SK-N-SH (cell line): Measurements from ENCODE around the gene FAM168A. TPM values are rescaled to one million over a fixed set of nuclear protein-coding genes. Genes with fewer than 3 reads are reported as not detected.

ENCODE experiments used
- CTCF ChIA-PET: fragments of 300-600, 350-600 bp; formaldehyde crosslinking; extraction: SDS; loops from one replicate; lab custom pipeline; 2021; lab: Yijun Ruan, JAX
- POLR2A ChIA-PET: fragments of 350-600 bp; sonication (Branson Sonifier 250); formaldehyde crosslinking; extraction: SDS; loops from one replicate; lab custom pipeline; 2020; ENCODE audit warnings: antibody characterized with exemption, inconsistent platforms; lab: Yijun Ruan, JAX
- DNase-seq: peaks from one replicate; pipeline ENCODE4 v3.0.0; 2012
- H2AFZ ChIP-seq: fragments of 200-600 bp; sonication (generic); 2 replicates; pipeline ENCODE4 v1.8.1; 2016; ENCODE audit warnings: antibody characterized with exemption, mild to moderate bottlenecking, low read depth
- H3F3A ChIP-seq: fragments of 200-600 bp; sonication (generic); replicated peaks from 2 replicates; pipeline ENCODE3; 2016; ENCODE audit warnings: antibody characterized with exemption, mild to moderate bottlenecking; ENCODE audit not compliant: insufficient read depth
- H3K27ac ChIP-seq, 2 experiments: fragments of 200-500 bp in 1 of 2; fragments of 200-600 bp in 1 of 2; sonication (Bioruptor generic) in 1 of 2; sonication (generic), shearing (Covaris generic) in 1 of 2; 2 replicates each; pipeline versions ENCODE4 v1.5.1 to v1.6.1; 2014 to 2016; ENCODE audit warnings: low read depth in 2 of 2, inconsistent platforms in 1 of 2, low read length in 1 of 2, mild to moderate bottlenecking in 1 of 2, mixed read lengths in 1 of 2
- H3K27me3 ChIP-seq: fragments of 200-600 bp; sonication (generic), shearing (Covaris generic); 2 replicates; pipeline ENCODE4 v1.6.1; 2016; ENCODE audit warnings: mixed run types; ENCODE audit not compliant: insufficient read depth
- H3K36me3 ChIP-seq, 2 experiments: fragments of 200-500 bp in 1 of 2; fragments of 200-600 bp in 1 of 2; sonication (Bioruptor generic) in 1 of 2; sonication (generic) in 1 of 2; replicated peaks in 1 of 2; 2 replicates each; pipeline versions ENCODE3 to v1.5.1; 2014 to 2016; ENCODE audit warnings: low read length in 1 of 2, mild to moderate bottlenecking in 1 of 2; ENCODE audit not compliant: insufficient read depth in 2 of 2, control insufficient read depth in 1 of 2
- H3K4me1 ChIP-seq, 2 experiments: fragments of 200-500 bp in 1 of 2; fragments of 200-600 bp in 1 of 2; sonication (Bioruptor generic) in 1 of 2; sonication (generic), shearing (Covaris generic) in 1 of 2; 2 replicates each; pipeline versions ENCODE4 v1.5.1 to v1.6.1; 2014 to 2016; ENCODE audit warnings: low read depth in 1 of 2, low read length in 1 of 2, mixed run types in 1 of 2; ENCODE audit not compliant: insufficient read depth in 2 of 2, control insufficient read depth in 1 of 2
- H3K4me2 ChIP-seq: fragments of 200-600 bp; sonication (generic), shearing (Covaris generic); 2 replicates; pipeline ENCODE4 v1.6.1; 2017; ENCODE audit warnings: mixed run types
- H3K4me3 ChIP-seq, 2 experiments: fragments of 200-500 bp in 1 of 2; fragments of 200-600 bp in 1 of 2; sonication (Bioruptor generic) in 1 of 2; sonication (generic), shearing (Covaris generic) in 1 of 2; 2 replicates each; pipeline versions ENCODE4 v1.5.1 to v1.8.1; 2014 to 2016; ENCODE audit warnings: low read depth in 2 of 2, inconsistent platforms in 1 of 2, low read length in 1 of 2, mild to moderate bottlenecking in 1 of 2, mixed read lengths in 1 of 2, moderate library complexity in 1 of 2
- H3K79me2 ChIP-seq: fragments of 200-600 bp; sonication (generic); 2 replicates; pipeline ENCODE4 v1.8.1; 2017; ENCODE audit warnings: mild to moderate bottlenecking; ENCODE audit not compliant: insufficient read depth
- H3K9ac ChIP-seq: fragments of 200-600 bp; sonication (generic); 2 replicates; pipeline ENCODE4 v1.6.1; 2017; ENCODE audit warnings: mixed run types
- H3K9me2 ChIP-seq: fragments of 200-600 bp; sonication (generic); 2 replicates; pipeline ENCODE4 v1.6.1; 2017; ENCODE audit warnings: mixed run types
- H3K9me3 ChIP-seq: fragments of 200-600 bp; sonication (generic); 2 replicates; pipeline ENCODE4 v1.6.1; 2017; ENCODE audit warnings: mixed run types, mild to moderate bottlenecking, moderate library complexity
- H4K20me1 ChIP-seq: fragments of 200-600 bp; sonication (generic); 2 replicates; pipeline ENCODE4 v1.6.1; 2017; ENCODE audit warnings: mild to moderate bottlenecking, mixed run types; ENCODE audit not compliant: insufficient read depth
- CHD2 ChIP-seq: fragments of 150-350 bp; IDR thresholded peaks from 2 replicates; pipeline ENCODE4 v1.6.1; 2018; ENCODE audit warnings: low read length; ENCODE audit not compliant: partially characterized antibody
- ELF1 ChIP-seq: IDR thresholded peaks from 2 replicates; pipeline ENCODE4 v1.4.0; 2012
- EZH2phosphoT487 ChIP-seq: fragments of 200-600 bp; sonication (generic); IDR thresholded peaks from 2 replicates; pipeline ENCODE4 v1.6.1; 2017; ENCODE audit warnings: low read depth, mixed run types, mild to moderate bottlenecking, antibody characterized with exemption, moderate library complexity, borderline replicate concordance
- FOSL2 ChIP-seq: IDR thresholded peaks from 2 replicates; pipeline ENCODE4 v1.4.0; 2012; ENCODE audit warnings: low read depth, mild to moderate bottlenecking, moderate library complexity, borderline replicate concordance
- FOXJ3 ChIP-seq: sonication (generic); formaldehyde crosslinking; IDR thresholded peaks from 2 replicates; pipeline ENCODE4 v1.5.1; 2020; ENCODE audit warnings: mild to moderate bottlenecking, missing genetic modification reagents
- GABPA ChIP-seq: IDR thresholded peaks from 2 replicates; pipeline ENCODE4 v1.4.0; 2012; ENCODE audit warnings: low read depth, mild to moderate bottlenecking
- GATA2 ChIP-seq: sonication (generic); formaldehyde crosslinking; IDR thresholded peaks from 2 replicates; pipeline ENCODE4 v1.5.0; 2020; ENCODE audit warnings: mild to moderate bottlenecking, missing genetic modification reagents
- JUND ChIP-seq: IDR thresholded peaks from 2 replicates; pipeline ENCODE4 v1.4.0; 2012
- MEF2A ChIP-seq: IDR thresholded peaks from 2 replicates; pipeline ENCODE4 v1.4.0; 2012; ENCODE audit warnings: low read depth, borderline replicate concordance
- MXI1 ChIP-seq: IDR thresholded peaks from 2 replicates; pipeline ENCODE4 v1.6.1; 2012; ENCODE audit warnings: mild to moderate bottlenecking, low read depth, low read length, improper control_type of control experiment
- NFIC ChIP-seq: IDR thresholded peaks from 2 replicates; pipeline ENCODE4 v1.4.0; 2012; ENCODE audit warnings: borderline replicate concordance
- POLR2AphosphoS5 ChIP-seq: IDR thresholded peaks from 2 replicates; pipeline ENCODE4 v1.6.1; 2012; ENCODE audit warnings: low read depth, low read length
- RXRA ChIP-seq: IDR thresholded peaks from 2 replicates; pipeline ENCODE4 v1.4.0; 2012; ENCODE audit warnings: low read depth, mild to moderate bottlenecking, borderline replicate concordance
- TCF12 ChIP-seq: IDR thresholded peaks from 2 replicates; pipeline ENCODE4 v1.4.0; 2012
- TEAD4 ChIP-seq: IDR thresholded peaks from 2 replicates; pipeline ENCODE4 v1.4.0; 2012; ENCODE audit warnings: mild to moderate bottlenecking, borderline replicate concordance; ENCODE audit not compliant: insufficient read depth
- YY1 ChIP-seq: IDR thresholded peaks from 2 replicates; pipeline ENCODE4 v1.4.0; 2012; ENCODE audit warnings: low read depth, mild to moderate bottlenecking
- WGBS: methylation state at CpG from one replicate; pipeline ENCODE4 v1.1.6; 2017; ENCODE audit warnings: low lambda C conversion rate; 5-methylcytosine and 5-hydroxymethylcytosine counted together
- polyA plus RNA-seq, 3 experiments: library from polyadenylated mRNA; depleted of rRNA; stranded (reverse); fragments of >200 nt; gene quantifications; 2 replicates each; pipeline ENCODE4 v1.2.3, GENCODE V29; 2012
- TF ChIP-seq, protein P1 (sequence below): IDR thresholded peaks from 2 replicates; pipeline ENCODE4 v1.4.0; 2012; ENCODE audit warnings: low read depth, borderline replicate concordance
- TF ChIP-seq, protein P2 (sequence below): fragments of 150-350 bp; IDR thresholded peaks from 2 replicates; pipeline ENCODE4 v1.6.1; 2017; ENCODE audit warnings: antibody characterized with exemption, low read length, low read depth, borderline replicate concordance
- TF ChIP-seq, protein P3 (sequence below): fragments of 200-600 bp; sonication (generic); IDR thresholded peaks from 2 replicates; pipeline ENCODE4 v1.6.1; 2017; ENCODE audit warnings: antibody characterized with exemption, mild to moderate bottlenecking, moderate library complexity
- TF ChIP-seq, protein P4 (sequence below): fragments of 150-350 bp; IDR thresholded peaks from 2 replicates; pipeline ENCODE4 v1.6.1; 2016; ENCODE audit warnings: mild to moderate bottlenecking, low read depth, low read length
- TF ChIP-seq, protein P5 (sequence below): IDR thresholded peaks from 2 replicates; pipeline ENCODE4 v1.6.1; 2012; ENCODE audit warnings: mild to moderate bottlenecking, low read depth, low read length, moderate library complexity

FAM168A gene
- polyA plus RNA-seq, 1 of the 3 experiments (the other 2 are of a cell fraction): 17.8 TPM

DNA sequence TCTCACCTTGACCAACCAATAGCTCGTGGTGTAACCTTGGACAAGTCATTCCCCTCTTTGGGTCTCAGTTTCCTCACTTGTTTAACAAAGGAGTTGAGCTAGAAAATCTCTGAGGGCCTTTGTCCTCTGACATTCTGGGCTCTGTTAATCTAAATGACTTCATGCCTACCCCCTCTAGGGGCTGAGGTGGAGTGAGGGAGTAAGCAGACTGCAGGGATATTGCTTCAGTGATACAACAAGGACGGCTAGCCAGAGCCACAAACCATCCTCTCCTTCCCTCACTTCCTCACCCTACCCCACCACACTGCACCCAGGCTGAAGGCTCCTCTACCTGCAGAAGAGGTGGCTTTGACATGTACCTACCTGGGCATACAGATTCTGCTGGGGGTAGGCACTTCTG, 186.9 kb downstream of the FAM168A start (continued):
- TF ChIP-seq, protein P1, sequence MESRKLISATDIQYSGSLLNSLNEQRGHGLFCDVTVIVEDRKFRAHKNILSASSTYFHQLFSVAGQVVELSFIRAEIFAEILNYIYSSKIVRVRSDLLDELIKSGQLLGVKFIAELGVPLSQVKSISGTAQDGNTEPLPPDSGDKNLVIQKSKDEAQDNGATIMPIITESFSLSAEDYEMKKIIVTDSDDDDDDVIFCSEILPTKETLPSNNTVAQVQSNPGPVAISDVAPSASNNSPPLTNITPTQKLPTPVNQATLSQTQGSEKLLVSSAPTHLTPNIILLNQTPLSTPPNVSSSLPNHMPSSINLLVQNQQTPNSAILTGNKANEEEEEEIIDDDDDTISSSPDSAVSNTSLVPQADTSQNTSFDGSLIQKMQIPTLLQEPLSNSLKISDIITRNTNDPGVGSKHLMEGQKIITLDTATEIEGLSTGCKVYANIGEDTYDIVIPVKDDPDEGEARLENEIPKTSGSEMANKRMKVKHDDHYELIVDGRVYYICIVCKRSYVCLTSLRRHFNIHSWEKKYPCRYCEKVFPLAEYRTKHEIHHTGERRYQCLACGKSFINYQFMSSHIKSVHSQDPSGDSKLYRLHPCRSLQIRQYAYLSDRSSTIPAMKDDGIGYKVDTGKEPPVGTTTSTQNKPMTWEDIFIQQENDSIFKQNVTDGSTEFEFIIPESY: no peak
- TF ChIP-seq FOSL2 (no peak), MEF2A (no peak), CHD2 (no peak)

DNA sequence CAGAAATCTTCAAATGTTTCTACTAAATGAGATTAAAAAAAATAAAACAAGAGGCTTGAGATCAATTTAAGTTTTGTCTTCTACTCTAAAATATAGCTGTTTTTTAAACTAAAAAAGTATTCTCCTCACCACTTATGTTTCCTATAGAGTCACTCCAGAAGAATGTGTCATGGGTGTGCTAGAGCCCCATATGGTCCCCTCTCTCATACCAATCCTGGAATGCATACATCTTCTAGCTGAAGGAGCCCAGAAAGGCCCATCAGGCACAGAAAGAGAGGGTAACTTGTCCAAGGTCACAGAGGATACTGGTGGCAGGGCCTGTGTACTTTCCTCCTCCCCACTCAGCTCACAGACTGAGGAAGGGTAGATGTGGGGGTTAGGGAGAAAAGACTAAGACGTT, 187.3 kb downstream of the FAM168A start:
- POLR2A ChIA-PET: no interaction called here
- Histone ChIP-seq H3F3A (peaks cover 11% of the 10 kb centered on the region), H3K4me2 (no peak overlapping the region), H4K20me1 (no peaks in the 10 kb centered on the region), H3K79me2 (no peaks in the 10 kb centered on the region), H3K9me2 (no peaks in the 10 kb centered on the region), H3K9me3 (no peaks in the 10 kb centered on the region), H3K4me3 (no peak overlapping the region), H3K27me3 (no peaks in the 10 kb centered on the region), H3K36me3 (peaks cover 6 to 21% of the 10 kb centered on the region in 2 experiments), H2AFZ (no peak overlapping the region), H3K9ac (no peak overlapping the region), H3K27ac (0 out of 4 replicates have a peak overlapping the region, but pooled peaks of 1 of the 2 experiments have one; percentile 15), H3K4me1 (peaks cover 4 to 15% of the 10 kb centered on the region in 2 experiments)
- DNase-seq: no peak
- CTCF ChIA-PET: interaction anchor here (0.6 to 2.9 kb wide), 9 partner anchors 14 to 250 kb away, joined by 3 to 15 read pairs (median 4); no protein-coding TSS in a partner anchor
- WGBS: 92% methylated on average over 1 of the region's 1 CpG
- no peak for TF ChIP-seq ELF1
- TF ChIP-seq POLR2AphosphoS5: no peak
- TF ChIP-seq FOXJ3 (CRISPR knock-in tag): no peak
- no peak for TF ChIP-seq EZH2phosphoT487
- TF ChIP-seq TCF12: no peak
- TF ChIP-seq GABPA: no peak
- TF ChIP-seq YY1: no peak
- TF ChIP-seq NFIC: no peak
- TF ChIP-seq, protein P2, sequence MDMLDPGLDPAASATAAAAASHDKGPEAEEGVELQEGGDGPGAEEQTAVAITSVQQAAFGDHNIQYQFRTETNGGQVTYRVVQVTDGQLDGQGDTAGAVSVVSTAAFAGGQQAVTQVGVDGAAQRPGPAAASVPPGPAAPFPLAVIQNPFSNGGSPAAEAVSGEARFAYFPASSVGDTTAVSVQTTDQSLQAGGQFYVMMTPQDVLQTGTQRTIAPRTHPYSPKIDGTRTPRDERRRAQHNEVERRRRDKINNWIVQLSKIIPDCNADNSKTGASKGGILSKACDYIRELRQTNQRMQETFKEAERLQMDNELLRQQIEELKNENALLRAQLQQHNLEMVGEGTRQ: no peak
- TF ChIP-seq, protein P3, sequence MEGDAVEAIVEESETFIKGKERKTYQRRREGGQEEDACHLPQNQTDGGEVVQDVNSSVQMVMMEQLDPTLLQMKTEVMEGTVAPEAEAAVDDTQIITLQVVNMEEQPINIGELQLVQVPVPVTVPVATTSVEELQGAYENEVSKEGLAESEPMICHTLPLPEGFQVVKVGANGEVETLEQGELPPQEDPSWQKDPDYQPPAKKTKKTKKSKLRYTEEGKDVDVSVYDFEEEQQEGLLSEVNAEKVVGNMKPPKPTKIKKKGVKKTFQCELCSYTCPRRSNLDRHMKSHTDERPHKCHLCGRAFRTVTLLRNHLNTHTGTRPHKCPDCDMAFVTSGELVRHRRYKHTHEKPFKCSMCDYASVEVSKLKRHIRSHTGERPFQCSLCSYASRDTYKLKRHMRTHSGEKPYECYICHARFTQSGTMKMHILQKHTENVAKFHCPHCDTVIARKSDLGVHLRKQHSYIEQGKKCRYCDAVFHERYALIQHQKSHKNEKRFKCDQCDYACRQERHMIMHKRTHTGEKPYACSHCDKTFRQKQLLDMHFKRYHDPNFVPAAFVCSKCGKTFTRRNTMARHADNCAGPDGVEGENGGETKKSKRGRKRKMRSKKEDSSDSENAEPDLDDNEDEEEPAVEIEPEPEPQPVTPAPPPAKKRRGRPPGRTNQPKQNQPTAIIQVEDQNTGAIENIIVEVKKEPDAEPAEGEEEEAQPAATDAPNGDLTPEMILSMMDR: no peak
- no peak for TF ChIP-seq RXRA
- TF ChIP-seq, protein P4, sequence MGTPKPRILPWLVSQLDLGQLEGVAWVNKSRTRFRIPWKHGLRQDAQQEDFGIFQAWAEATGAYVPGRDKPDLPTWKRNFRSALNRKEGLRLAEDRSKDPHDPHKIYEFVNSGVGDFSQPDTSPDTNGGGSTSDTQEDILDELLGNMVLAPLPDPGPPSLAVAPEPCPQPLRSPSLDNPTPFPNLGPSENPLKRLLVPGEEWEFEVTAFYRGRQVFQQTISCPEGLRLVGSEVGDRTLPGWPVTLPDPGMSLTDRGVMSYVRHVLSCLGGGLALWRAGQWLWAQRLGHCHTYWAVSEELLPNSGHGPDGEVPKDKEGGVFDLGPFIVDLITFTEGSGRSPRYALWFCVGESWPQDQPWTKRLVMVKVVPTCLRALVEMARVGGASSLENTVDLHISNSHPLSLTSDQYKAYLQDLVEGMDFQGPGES: no peak
- no peak for TF ChIP-seq GATA2 (CRISPR knock-in tag)
- TF ChIP-seq JUND: no peak
- TF ChIP-seq CHD2: no peak
- TF ChIP-seq, protein P5, sequence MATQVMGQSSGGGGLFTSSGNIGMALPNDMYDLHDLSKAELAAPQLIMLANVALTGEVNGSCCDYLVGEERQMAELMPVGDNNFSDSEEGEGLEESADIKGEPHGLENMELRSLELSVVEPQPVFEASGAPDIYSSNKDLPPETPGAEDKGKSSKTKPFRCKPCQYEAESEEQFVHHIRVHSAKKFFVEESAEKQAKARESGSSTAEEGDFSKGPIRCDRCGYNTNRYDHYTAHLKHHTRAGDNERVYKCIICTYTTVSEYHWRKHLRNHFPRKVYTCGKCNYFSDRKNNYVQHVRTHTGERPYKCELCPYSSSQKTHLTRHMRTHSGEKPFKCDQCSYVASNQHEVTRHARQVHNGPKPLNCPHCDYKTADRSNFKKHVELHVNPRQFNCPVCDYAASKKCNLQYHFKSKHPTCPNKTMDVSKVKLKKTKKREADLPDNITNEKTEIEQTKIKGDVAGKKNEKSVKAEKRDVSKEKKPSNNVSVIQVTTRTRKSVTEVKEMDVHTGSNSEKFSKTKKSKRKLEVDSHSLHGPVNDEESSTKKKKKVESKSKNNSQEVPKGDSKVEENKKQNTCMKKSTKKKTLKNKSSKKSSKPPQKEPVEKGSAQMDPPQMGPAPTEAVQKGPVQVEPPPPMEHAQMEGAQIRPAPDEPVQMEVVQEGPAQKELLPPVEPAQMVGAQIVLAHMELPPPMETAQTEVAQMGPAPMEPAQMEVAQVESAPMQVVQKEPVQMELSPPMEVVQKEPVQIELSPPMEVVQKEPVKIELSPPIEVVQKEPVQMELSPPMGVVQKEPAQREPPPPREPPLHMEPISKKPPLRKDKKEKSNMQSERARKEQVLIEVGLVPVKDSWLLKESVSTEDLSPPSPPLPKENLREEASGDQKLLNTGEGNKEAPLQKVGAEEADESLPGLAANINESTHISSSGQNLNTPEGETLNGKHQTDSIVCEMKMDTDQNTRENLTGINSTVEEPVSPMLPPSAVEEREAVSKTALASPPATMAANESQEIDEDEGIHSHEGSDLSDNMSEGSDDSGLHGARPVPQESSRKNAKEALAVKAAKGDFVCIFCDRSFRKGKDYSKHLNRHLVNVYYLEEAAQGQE: no peak
- TF ChIP-seq MXI1: no peak
- TF ChIP-seq TEAD4: no peak
